Stimulated activated naive CD8-positive, alpha-beta T cell treated with anti-CD3 and anti-CD28 coated beads, Interleukin-15, Interleukin-2, amounts not matched to agents 100 U/mL and 50 U/mL, for 24 hours (primary cell): ENCODE measurements around the gene LAMA5.
"Not testable (repeated sequence)": the region's sequence is repeated elsewhere in the genome, so short reads cannot be mapped to it uniquely, and the experiment has no call there.

Experiments
- ATAC-seq: fragments of 150-1000 bp; cut with Tn5 transposase; one replicate; pipeline ENCODE4 v1.10.0; 2021
- DNase-seq: peaks from one replicate; pipeline ENCODE4 v3.0.0; 2021

The LAMA5 gene

GRCh38 chr20:62390317-62391164, 23.4 kb upstream of the LAMA5 start:
- ATAC-seq (no peak), DNase-seq (no peak)

GRCh38 chr20:62389601-62390087, 22.5 kb upstream of the LAMA5 start:
- ATAC-seq (no peak), DNase-seq (no peak)

- DNase-seq = no peak
- ATAC-seq = no peak
Measured at GRCh38 chr20:62388839-62389600, 21.9 kb upstream of the LAMA5 start.

GRCh38 chr20:62387933-62388635, 21.0 kb upstream of the LAMA5 start:
- peak; percentile 47 for DNase-seq
- ATAC-seq = no peak

GRCh38 chr20:62387219-62387913, 20.3 kb upstream of the LAMA5 start:
- no peak for DNase-seq
- no peak for ATAC-seq

- DNase-seq = peak; percentile 94
- peak; percentile 86 for ATAC-seq
Measured at GRCh38 chr20:62386383-62387218, 19.5 kb upstream of the LAMA5 start, which contains the start of gene RPS21. RPS21 (plus strand) TSS chr20:62387103; CDS start chr20:62387339, 236 bp downstream.

- DNase-seq (peak; percentile 83), ATAC-seq (peak; percentile 68)
Measured at GRCh38 chr20:62382306-62383198, 15.4 kb upstream of the LAMA5 start.

- no peak for ATAC-seq
- no peak for DNase-seq
Measured at GRCh38 chr20:62381842-62382241, 14.7 kb upstream of the LAMA5 start.

- DNase-seq (no peak), ATAC-seq (no peak)
Measured at GRCh38 chr20:62381202-62381797, 14.2 kb upstream of the LAMA5 start.

GRCh38 chr20:62378215-62378614, 11.1 kb upstream of the LAMA5 start:
- DNase-seq (no peak), ATAC-seq (no peak)

GRCh38 chr20:62377615-62378178, 10.6 kb upstream of the LAMA5 start:
- no peak for ATAC-seq

GRCh38 chr20:62377064-62377461, 10.0 kb upstream of the LAMA5 start:
- DNase-seq (no peak), ATAC-seq (no peak)

More at GRCh38 chr20:62377615-62378178, 10.6 kb upstream of the LAMA5 start:
- DNase-seq = no peak

- DNase-seq (no peak), ATAC-seq (no peak)
Measured at GRCh38 chr20:62376112-62377063, 9.3 kb upstream of the LAMA5 start.

GRCh38 chr20:62374331-62375152, 7.4 kb upstream of the LAMA5 start:
- ATAC-seq = no peak

GRCh38 chr20:62373631-62374179, 6.6 kb upstream of the LAMA5 start:
- not testable (repeated sequence) for ATAC-seq, DNase-seq

More at GRCh38 chr20:62374331-62375152, 7.4 kb upstream of the LAMA5 start:
- no peak for DNase-seq
